Brain pericyte (primary cell): Measurements from ENCODE around the gene RGS3.
A peak's percentile ranks its signal among the peaks of the same experiment; 100 is the strongest.

Source experiments
- DNase-seq: peaks from one replicate; pipeline ENCODE4 v3.0.0-alpha.2; 2012; ENCODE audit warnings: low read depth, low spot score

Gene RGS3

DNA sequence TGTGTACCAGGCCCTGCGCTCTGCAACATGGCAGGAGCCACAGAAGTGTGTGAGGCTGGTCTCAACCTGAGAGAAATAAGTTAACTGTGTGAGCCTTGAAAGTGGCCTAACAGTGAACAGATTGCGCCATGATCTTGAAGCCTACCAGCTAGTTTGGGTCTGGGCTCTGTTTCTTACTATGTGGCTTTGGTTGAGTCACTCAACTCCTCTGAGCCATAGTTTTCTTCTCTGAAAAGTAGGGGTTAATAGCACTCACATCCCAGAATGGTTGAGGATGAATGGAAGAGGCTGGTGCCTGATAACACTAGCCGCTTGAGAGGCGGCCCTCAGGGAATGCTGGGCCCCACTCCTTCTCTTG, 121.5 kb downstream of the RGS3 start:
- no peak for DNase-seq

DNA sequence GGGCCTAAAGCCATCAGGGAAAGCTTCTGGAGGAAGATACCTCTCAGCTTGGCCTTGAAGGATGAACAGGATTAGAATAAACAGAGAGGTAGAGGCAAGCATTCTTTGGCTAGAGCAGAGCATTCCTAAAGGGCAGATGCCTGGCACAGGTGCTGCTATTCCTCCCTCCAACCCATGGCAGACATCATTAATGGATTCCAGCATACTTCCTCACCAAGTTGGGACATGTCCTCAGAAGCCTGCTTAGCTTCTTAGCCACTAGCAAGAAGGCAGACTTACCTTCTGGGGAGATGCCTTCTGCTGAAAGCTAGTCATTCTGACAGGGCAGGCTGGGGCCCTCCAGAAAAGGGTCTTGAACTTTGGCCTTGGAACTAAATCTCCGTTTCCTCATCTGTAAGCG, 122.0 kb downstream of the RGS3 start:
- DNase-seq: no peak

DNA sequence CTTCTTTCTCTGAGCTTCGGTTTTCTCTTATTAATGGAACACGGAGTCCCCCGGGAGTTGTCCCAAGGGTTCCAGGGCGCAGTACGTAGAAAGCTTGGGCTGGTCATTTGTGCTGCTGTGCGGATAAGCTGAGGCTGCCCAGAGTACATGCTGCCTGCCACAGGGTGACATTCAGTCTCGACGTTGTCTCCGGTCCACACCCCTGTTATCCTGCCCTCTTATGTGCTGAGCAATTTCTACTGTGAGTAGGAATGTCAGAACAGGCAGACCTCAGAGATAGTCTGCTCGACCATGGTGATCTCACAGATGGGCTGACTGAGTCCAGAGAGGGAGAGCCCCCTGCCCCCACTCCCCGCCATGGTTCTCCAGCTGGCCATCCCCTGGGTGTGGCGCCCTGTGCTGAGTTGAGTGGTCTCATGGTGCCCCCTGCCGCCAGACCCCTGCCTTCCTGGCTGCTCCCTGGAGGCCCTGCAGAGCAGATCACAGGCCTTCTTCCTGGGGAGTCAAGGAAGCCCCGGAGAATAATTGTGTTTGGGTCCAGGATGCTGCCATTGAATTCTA, 124.0 kb downstream of the RGS3 start:
- no peak for DNase-seq

DNA sequence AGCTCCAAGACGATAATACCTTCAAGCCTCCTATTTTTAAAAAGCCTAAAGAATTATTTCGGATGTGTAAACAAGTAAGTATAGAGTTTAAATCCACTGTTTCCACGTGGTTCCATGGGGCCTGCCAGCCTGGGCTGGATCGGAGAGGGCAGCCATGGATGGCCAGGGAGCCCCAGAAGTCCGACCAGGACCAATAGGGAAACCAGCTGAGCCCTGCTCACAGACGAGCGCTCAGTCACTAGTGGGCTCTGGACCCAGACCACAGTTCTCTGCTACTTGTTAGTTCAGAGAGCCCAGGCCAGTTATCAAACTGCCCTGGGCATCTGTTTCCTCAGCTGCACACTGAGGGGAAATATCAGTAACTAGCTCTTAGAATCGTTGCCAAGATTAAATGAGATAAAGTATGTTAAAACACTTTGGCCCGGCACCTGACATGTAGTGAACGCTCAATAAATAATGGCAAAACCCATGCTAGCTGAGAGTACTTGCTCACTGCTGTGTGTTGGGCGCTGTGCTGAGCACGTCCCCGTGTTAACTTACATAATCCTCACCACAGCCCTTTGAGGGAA, 124.8 kb downstream of the RGS3 start:
- no peak for DNase-seq

DNA sequence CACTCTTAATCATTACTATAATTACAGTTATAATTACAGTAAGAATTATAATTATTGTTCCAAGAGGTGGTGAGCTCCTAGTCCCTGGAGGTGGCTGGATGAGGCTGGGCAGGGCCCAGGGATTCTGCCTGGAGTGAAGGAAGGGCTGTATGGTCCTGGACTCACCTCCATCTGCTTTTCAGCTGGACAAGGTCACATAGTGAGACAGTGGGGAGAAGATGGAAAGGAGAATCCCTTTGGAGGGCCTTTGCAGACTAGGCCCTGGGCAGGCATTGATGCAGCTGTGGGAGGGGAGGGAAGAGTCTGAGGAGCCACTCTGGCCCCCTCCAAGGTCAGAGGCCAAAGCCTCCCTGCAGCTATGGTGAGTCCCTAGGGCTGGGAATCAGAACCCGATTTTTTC, 125.4 kb downstream of the RGS3 start:
- DNase-seq: no peak

DNA sequence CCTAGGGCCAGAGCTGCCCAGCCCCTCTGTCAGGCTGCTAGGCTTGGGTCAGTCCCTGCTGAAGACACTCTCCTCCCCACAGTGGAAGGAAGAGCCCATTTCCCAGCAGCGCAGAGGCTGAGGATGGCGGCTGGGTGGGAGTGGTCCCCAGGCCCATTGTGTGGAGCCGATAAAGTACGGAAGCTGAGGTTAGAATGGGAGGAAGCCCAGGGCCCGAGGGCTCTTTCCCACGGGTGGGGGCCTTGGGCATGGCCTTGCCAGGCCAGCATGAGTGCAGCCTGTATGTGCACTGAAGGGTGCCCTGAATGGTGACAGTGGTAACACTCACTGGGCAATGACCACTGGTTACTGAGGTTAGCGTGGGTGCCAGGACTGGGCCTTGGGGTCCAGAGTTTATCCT, 125.9 kb downstream of the RGS3 start:
- no peak for DNase-seq

DNA sequence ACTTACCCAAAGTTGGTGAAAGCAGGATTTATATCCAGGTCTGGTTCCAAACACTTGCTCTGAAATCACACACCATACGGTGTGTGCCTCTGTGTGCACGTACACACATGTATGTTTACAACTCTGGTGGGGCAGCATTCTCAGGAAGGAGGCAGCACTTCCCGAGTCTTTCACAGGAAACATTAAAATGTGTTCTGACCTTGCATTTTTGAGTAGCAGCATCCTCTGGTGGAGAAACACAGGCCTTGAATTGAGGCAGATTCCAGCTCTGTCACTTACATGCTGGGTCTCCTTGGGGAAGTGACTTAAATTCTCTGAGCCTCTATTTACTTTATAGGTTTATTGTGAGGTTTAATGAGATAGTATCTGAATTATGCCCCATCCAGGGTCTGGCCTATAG, 126.4 kb downstream of the RGS3 start:
- DNase-seq: no peak

DNA sequence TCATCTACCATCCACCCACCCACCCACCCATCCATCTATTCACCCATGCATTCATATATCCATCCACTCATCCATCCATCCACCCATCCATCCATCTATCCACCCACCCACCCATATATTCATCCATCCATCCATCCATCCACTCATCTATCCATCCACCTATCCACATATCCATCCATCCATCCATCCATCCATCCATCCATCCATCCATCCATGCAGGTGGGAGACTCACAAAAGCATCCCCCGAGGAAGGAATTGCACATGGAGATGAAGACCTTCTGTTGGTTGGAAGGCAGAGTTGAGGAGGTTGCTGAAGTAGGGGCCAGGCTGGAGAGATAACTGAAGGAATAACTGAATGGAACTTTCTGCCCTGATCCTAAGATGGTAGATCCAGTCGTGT, 126.9 kb downstream of the RGS3 start:
- no peak for DNase-seq

DNA sequence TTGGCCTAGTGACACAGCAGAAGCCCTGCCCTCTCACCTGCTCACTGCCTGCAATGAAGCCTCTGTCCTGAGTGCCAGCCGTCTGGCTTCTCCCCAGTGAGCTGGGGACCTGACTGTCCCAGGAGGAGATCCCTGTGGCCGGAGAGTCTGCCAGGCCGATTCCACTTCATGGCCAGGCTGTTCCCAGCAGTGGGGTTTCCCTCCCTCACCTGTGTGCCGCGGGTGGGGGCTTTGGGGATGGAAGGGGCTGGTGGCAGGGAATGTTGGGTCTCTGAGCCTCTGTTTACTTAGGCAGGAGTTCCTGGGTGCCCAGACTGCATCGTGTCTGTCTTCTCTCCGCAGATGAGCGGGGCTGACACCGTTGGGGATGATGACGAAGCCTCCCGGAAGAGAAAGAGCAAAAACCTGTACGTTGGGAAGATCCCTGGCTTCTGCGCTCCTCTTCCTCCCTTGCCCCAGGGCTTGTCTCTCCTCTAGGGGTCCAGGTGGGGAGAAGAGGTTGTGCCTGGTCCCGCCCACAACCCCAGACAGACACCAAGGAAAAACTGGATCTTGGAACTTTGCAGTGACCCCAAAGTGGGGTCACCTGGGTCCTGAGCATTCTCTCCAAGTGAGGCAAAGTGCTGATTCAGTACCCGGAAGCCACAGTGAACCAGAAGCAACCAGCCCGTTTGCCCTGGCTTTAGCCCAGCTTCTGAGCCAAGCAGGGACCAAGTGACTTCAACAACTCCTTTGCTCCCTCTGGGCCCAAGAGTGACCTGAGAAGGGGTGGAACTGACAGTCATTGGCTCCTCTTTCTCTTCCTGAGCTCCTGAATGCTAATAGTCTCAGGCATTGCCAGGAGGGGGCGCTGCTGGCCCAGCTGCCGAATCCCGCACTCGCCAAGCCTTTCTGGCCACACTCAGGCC, 127.7 kb downstream of the RGS3 start:
- no peak for DNase-seq

DNA sequence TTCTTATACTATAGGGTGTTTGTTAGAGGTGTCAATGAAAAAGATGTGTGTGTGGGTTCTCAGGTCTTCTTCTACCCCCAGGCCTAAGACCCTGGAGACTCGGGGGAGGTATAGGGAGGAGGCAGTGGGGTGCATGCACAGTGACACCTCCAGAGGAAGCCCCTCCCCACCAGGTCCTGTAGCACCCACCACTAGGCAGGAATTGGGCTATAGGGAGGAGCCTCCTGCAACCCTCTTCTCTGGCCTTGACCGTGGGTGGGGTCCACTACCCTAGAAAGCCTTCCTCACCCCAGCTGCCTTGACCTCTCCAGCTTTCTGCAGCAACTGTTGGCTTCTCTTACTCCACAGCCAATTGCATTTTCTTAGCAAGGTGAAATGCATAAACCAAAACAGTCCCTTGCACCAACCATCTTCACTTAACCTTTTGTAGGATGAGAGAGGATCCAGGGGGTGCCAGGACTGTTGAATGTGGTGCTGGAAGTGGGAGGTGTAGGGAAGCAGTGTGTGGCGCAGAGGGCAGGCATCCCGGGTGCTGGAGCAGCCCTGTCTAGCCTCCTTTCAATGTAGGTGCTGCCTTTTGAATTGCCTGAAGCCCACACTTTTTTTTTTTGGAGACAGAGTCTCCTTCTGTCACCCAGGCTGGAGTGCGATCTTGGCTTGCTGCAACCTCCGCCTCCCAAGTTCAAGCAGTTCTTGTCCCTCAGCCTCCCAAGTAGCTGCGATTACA, 128.5 kb downstream of the RGS3 start:
- no peak for DNase-seq

DNA sequence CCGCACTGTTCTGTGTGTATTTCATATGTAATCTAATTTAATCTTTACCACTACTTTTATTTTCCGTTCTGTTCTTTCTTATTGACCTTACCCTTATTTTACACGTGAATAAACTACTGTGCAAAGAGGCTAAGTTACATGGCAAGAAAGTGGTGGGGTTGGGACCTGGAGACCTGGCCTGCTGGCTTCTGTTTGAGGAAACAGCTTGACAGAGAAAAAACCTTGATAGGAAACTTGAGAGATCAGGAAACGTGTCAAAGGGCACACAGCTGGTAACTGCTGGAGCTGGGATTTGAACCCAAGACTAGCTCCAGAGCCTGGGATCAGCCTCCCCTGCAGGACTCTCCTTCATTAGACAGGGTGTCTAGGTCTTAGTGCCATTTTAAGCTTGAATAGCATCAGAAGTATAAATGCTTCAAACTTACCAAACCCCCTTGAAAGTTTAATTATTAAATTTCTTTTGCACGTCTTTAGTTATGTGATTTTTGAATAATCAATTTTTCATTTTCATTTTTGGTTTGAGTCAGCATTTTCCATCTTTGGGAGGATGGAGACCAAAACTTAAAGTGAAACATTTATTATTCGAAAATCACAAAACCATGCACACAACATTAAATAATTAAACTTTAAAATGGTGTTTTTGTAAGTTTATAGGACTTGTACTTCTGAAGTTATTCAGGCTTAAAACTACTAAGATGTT, 129.5 kb downstream of the RGS3 start:
- DNase-seq: no peak

DNA sequence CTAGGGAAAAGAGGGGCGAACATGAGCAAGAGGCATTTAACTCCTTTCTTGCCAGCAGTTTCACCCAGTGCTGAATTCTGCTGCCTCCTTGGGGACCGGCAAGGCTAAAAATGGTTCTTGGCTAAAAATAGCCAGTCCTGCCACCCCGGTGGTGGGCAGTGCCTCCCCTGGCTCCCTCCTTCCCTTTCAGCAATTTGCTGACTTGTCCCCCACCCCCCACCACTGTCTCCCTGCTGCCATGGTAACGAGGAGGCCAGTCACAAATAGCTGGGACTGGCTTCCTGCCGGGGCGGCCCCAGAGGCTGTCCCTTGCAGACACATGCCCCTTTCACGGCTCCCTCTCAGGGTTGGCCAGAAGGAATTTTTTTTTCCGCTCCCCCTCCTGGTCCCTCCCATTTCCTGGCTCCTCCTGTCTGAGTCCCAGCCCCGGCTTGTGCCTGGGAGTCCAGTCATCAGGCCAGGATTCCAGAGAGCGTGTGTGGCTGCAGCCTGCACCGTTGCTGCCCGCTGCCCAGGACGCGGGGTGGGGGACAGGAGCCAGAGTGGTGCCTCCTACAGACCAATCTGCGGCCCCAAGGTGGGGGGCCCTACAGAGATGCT, 130.3 kb downstream of the RGS3 start:
- peak; percentile 82 for DNase-seq

DNA sequence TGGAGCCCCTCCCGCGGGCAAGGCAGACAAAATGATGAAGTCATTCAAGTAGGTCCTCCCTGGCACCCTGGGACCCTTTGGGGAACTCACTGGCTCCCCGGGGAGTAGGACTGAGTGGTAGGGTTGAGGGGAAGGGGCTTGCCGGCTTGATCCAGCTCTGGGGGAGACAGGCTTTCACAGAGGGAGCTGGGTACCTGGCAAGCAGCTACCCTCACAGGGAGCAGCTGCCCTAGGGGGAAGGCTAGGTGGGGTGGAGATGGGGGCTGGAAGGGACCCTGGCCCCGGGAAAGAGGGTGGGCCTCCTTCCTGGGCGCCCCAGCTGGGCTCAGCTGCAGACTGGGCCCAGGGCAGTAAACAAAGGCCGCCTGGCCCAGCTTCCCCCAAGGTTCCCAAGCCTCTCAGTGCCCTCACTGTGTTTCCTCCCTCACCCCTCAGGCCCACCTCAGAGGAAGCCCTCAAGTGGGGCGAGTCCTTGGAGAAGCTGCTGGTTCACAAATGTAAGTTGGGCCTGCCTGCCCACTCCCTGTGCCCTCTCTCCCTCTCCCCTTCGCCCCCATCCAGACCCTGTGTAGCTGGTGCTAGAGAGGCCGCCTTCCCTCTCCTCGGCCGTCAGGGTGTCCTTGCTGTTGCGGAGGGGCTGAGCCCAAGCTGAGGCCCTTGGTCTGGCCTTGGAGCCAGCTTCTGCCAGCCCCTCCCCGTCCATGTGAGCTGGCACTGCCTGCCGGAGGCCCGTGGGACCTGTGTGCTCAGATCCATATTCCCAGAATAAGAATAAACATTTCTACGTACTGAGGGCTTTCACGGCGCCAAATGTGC, 131.2 kb downstream of the RGS3 start:
- no peak for DNase-seq

DNA sequence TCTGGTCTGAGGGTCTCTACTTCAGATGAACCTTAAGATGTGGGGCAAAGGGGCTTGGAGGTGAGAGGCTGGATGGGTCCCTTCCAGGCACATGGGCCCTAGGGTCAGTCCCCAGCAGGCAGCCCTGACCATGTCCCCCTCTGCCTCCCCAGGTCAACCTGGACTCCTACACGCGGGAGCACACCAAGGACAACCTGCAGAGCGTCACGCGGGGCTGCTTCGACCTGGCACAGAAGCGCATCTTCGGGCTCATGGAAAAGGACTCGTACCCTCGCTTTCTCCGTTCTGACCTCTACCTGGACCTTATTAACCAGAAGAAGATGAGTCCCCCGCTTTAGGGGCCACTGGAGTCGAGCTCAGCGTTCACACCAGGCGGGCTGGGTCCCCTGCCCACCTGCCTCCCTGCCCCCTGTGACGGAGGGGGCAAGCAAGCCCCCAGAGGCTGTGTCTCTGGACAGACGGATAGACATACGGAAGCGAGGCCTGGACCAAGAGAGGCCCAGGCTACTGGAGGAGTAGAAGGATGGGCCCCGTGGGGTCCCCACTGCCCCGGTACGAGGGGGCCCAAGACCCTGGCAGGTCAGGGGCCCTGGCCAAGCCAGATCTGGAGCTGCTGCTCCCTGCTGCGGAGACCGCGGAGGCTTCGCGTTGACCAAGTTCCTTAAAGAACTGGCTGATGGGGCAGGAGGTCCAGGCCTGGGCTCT, 133.2 kb downstream of the RGS3 start:
- DNase-seq: no peak

DNA sequence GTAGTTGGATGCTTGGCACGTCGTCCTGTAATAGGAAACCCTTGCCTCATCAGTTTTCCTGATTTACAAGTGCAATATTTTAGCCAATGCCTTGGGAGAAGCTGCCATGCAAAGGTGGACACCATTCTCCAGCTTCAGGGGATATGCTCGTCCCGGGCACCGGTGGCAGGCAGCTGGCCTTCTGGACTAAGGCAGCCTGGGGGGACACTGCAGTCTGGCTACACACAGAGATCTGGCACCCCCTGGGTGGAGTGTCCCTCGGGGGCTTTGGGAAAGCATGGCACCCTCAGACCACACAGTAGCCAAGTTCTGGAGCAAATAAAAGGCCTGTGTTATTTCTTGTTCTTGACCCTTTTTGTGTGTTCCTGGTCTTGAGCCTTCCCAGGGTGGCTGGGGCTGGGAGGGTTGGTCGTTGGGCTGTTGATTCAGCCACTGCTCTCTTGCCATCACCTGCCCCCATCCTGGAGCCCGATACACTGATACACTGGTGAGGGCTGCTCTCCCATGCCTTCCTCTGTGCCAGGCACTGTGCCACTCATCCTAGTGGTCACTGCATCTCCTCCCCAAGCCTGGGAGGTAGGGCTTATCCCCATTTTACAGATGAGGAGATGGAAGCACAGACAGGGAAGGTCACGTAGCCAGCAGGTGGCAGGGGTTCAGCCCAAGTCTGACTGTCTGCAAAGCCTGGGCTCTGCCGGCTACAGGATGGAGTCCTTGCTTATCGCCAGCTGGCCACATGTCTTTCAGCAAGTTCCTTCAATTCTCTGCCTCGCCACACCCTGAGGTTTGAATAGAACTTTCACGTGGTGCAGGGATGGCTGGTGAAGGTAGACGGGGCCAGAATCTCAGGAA, 134.1 kb downstream of the RGS3 start:
- no peak for DNase-seq

DNA sequence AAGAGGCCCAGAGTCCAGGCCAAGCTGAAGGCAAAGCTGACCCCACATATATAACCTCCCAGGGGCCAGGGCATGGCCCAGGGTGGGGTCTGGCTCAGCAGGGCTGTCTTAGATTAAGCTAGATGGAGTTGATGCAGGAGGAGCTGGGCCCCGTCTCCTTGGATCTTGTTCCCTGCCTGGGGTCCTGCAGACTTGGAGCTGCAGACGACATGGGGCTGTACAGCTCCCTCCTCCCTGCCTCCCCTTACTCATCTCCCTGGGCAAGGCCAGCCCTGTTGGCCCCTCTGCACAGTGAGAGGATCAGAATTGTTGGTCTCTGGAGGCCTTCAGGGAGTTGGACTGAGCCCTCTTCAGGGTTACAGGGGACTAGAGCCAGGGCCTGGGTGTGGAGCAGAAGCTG, 134.9 kb downstream of the RGS3 start:
- no peak for DNase-seq

DNA sequence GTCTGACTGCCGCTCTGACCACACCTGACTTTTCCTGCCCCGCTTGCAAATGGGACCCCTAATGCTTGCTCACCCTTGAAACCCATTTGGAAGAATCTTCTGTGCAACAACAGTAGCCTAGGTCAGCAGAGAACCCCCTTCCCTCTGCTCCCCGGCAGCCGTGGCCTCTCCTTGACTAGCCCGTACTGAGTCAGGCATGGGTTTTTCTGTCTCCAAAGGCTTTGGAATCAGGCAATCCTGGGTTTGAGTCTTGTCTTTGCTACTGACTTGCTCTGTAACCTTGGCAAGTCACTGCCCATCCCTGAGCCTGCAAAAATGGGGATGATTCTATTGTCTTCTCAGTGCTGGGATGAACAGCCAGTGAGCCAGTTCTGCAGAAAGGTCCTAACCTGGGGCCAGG, 135.4 kb downstream of the RGS3 start:
- no peak for DNase-seq

DNA sequence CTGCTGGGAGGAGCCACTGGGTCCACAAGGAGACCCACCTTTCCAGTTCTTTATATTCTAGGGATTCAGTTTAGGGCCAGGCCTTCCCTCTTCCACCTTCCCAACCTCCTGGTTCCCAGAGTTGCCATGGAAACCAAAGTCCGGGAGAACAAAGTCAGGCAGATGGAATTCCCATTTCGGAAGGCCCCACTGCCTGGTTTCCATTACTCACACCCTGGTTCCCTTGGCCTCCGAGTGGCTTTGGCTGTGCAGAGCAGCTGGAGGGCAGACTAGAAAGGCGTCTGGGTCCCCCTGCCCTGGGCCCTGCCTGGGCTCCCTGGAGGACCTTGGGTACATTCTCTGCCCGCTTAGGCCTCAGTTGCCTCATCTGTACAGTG, 136.1 kb downstream of the RGS3 start:
- DNase-seq: no peak
